ENCODE measurements around the gene SLC66A3.

DNA sequence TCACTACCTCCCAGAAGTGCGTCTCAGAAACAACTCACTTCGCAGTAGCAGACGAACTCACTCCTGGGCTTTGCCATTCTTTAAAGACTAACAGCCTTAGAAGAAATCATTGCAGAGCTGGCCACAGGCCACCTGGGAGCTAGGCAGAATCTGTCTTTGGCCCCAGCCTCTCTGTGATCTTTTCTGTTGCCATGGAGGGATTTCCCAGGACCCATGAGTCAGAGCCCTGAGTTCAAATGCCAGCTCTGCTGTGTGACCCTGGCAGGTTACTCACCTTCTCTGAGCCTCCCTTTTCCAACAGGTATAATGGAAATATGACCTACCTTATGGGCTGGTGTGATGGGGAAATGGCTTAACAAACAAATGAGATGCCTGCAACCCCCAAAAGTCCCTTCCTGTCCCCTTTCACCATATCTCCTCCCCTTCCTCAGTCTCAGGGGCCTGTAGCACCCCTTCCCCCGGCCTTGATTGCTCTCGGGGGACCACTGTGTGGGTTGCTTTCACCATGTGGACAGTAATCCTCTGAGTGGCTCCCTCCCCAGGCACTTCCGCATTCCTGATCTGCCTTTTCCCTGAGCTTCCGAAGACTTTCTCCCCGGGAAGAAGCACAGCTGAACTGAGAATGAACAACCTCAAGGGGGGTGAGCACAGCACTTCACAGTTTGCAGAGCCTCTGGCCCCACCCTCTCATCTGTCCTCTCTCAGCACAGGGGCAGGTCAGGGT is 34.0 kb upstream of the SLC66A3 start:
- no peak for TF ChIP-seq CTCF (conservative IDR thresholded peaks at IDR 0.05; ENCODE audit: low read depth, low read length)
- TF ChIP-seq EZH2phosphoT487 (IDR thresholded peaks at IDR 0.05; ENCODE audit: borderline replicate concordance, low read length): no peak
